ENCODE measurements around the gene AUTS2. TPM values are rescaled to one million over a fixed set of nuclear protein-coding genes. Genes with fewer than 3 reads are reported as not detected.

Gene AUTS2
- total and polyA plus RNA-seq, 2 of the 8 experiments (the other 6 are each of a cell fraction or from before 2014, with no cell fraction given): 25.9 to 101 TPM

GRCh38 chr7:70634071-70634470 lies 1035.8 kb downstream of the AUTS2 start:
- H3K27ac ChIP-seq (ENCODE audit: low read depth, low read length): no peak overlapping the region
- CTCF ChIA-PET (ENCODE audit: partially characterized antibody): interaction anchor here (1.0 kb wide), 1 partner anchor 14 kb away, joined by 3 read pairs; no protein-coding TSS in a partner anchor

More at GRCh38 chr7:70634071-70634470, 1035.8 kb downstream of the AUTS2 start:
- no peak overlapping the region for H3K56ac ChIP-seq (replicated peaks; ENCODE audit: insufficient read length, low read depth, low read length)
- H3K18ac ChIP-seq (ENCODE audit: extremely low read depth, low read length): no peak overlapping the region
- no peaks in the 10 kb centered on the region for H3K79me2 ChIP-seq (ENCODE audit: control insufficient read depth in 1 of 2, insufficient read depth in 2 of 2, low read length in 2 of 2)
- no peaks in the 10 kb centered on the region for H3K79me1 ChIP-seq (ENCODE audit: low read depth, low read length)
- no peak overlapping the region for H4K91ac ChIP-seq (replicated peaks; ENCODE audit: insufficient read length, low read length)
- no peak overlapping the region for H4K5ac ChIP-seq (ENCODE audit: insufficient read length, low read depth, low read length)
- H3K23me2 ChIP-seq (ENCODE audit: low read depth, low read length): no peaks in the 10 kb centered on the region
- H4K8ac ChIP-seq (ENCODE audit: extremely low read depth, insufficient read depth, low read length): no peak overlapping the region
- no peak overlapping the region for H2AFZ ChIP-seq (ENCODE audit: low read length)
- no peak overlapping the region for H3K14ac ChIP-seq (ENCODE audit: insufficient read length)
- H2BK20ac ChIP-seq (ENCODE audit: low read length): no peak overlapping the region
- no peak overlapping the region for H3K4me3 ChIP-seq (ENCODE audit: extremely low read depth in 1 of 4, insufficient read depth in 2 of 4, low read depth in 3 of 4, low read length in 4 of 4)
- H2AK5ac ChIP-seq (ENCODE audit: low read depth, low read length): no peak overlapping the region
- no peak overlapping the region for H2BK5ac ChIP-seq (ENCODE audit: low read depth, low read length)
- H2BK12ac ChIP-seq (ENCODE audit: low read depth, low read length): no peak overlapping the region
- TF ChIP-seq ATF2 (IDR thresholded peaks at IDR 0.05; ENCODE audit: low read length): no peak
- TF ChIP-seq CTBP2 (IDR thresholded peaks at IDR 0.05; ENCODE audit: borderline replicate concordance, insufficient read depth, insufficient read length, low read length): no peak
- no peak for TF ChIP-seq CREB1 (IDR thresholded peaks at IDR 0.05)
- H2BK15ac ChIP-seq (ENCODE audit: low read length): no peak overlapping the region
- H3K27me3 ChIP-seq (replicated peaks in 1 of 4; ENCODE audit: control insufficient read depth in 3 of 4, extremely low read depth in 1 of 4, insufficient read depth in 3 of 4, low read length in 3 of 4): no peaks in the 10 kb centered on the region; a peak in 2 of 7 replicates
- H3K9me3 ChIP-seq (ENCODE audit: insufficient read depth in 2 of 2, low read depth in 1 of 2, low read length in 1 of 2): no peaks in the 10 kb centered on the region; a peak in 1 of 4 replicates
- H3K36me3 ChIP-seq (ENCODE audit: control insufficient read depth in 2 of 4, insufficient read depth in 4 of 4, low read length in 3 of 4): no peaks in the 10 kb centered on the region
- no peak for FAIRE-seq
- H3K23ac ChIP-seq (ENCODE audit: insufficient read length): no peak overlapping the region
- no peak overlapping the region for H2BK120ac ChIP-seq (replicated peaks; ENCODE audit: low read depth, low read length)
- no peak overlapping the region for H3K4ac ChIP-seq (replicated peaks; ENCODE audit: insufficient read length, low read depth, low read length)
- WGBS, 2 experiments (ENCODE audit: extremely low coverage in 1 of 2, insufficient coverage in 1 of 2, insufficient read length in 1 of 2, insufficient replicate concordance in 2 of 2, low coverage in 1 of 2, low lambda C conversion rate in 2 of 2, missing lambda C conversion rate in 1 of 2): 91% methylated on average over 8 of the region's 8 CpGs; no CpG with 5 or more reads in 1 of the 2 experiments
- H4K20me1 ChIP-seq (replicated peaks in 1 of 2; ENCODE audit: control insufficient read depth in 1 of 2, insufficient read depth in 2 of 2, low read length in 2 of 2): no peaks in the 10 kb centered on the region
- H3K9ac ChIP-seq (replicated peaks in 1 of 4; ENCODE audit: extremely low read depth in 1 of 4, low read depth in 3 of 4, low read length in 3 of 4): no peak overlapping the region
- H3K4me1 ChIP-seq (replicated peaks in 1 of 4; ENCODE audit: control insufficient read depth in 3 of 4, insufficient read depth in 4 of 4, low read length in 3 of 4): peaks cover 8 to 22% (median 12%) of the 10 kb centered on the region in 4 experiments
- no peak for DNase-seq (ENCODE audit: low read depth in 1 of 2, low spot score in 2 of 2)
- POLR2A ChIA-PET (ENCODE audit: partially characterized antibody): no interaction called here
- no peak overlapping the region for H3K4me2 ChIP-seq (ENCODE audit: insufficient read depth in 1 of 2, low read depth in 2 of 2, low read length in 2 of 2)
